COLO668 (cell line): ENCODE data around the gene ERGIC1.
A peak's percentile ranks its signal among the peaks of the same experiment; 100 is the strongest.

Experiments used
- DNase-seq: peaks from one replicate; lab custom pipeline; 2025; ENCODE audit not compliant: unreplicated experiment; lab: John Stamatoyannopoulos, UW

The ERGIC1 gene

GRCh38 chr5:172971482-172971881 is 137.4 kb downstream of the ERGIC1 start:
- no peak for DNase-seq

GRCh38 chr5:172972552-172972951 is 138.5 kb downstream of the ERGIC1 start:
- no peak for DNase-seq

GRCh38 chr5:172973127-172973916 is 139.3 kb downstream of the ERGIC1 start:
- no peak for DNase-seq

GRCh38 chr5:172973931-172974330 is 139.9 kb downstream of the ERGIC1 start:
- DNase-seq = no peak

- no peak for DNase-seq
Measured at GRCh38 chr5:172975289-172975688, 141.2 kb downstream of the ERGIC1 start.

GRCh38 chr5:172979778-172980177 is 145.7 kb downstream of the ERGIC1 start:
- no peak for DNase-seq

- DNase-seq = no peak
Measured at GRCh38 chr5:172981931-172982330, 147.9 kb downstream of the ERGIC1 start.

- DNase-seq = peak; percentile 89
Measured at GRCh38 chr5:172983542-172984243, 149.6 kb downstream of the ERGIC1 start, which contains the start of gene ATP6V0E1. ATP6V0E1 (plus strand) TSS chr5:172983771; CDS start chr5:172983861, 90 bp downstream.

- peak; percentile 64 for DNase-seq
Measured at GRCh38 chr5:172984244-172984953, 150.3 kb downstream of the ERGIC1 start.

- DNase-seq = peak; percentile 18
Measured at GRCh38 chr5:172985596-172985995, 151.5 kb downstream of the ERGIC1 start.

GRCh38 chr5:172988276-172988675 is 154.2 kb downstream of the ERGIC1 start:
- DNase-seq = no peak

GRCh38 chr5:172990776-172991175 is 156.7 kb downstream of the ERGIC1 start:
- no peak for DNase-seq

GRCh38 chr5:172994405-172994804 is 160.4 kb downstream of the ERGIC1 start:
- no peak for DNase-seq

GRCh38 chr5:172999372-172999973 is 165.4 kb downstream of the ERGIC1 start:
- DNase-seq = no peak

GRCh38 chr5:172999974-173000373 is 165.9 kb downstream of the ERGIC1 start:
- no peak for DNase-seq

- DNase-seq = no peak
Measured at GRCh38 chr5:173001229-173001841, 167.3 kb downstream of the ERGIC1 start.
